Inferior parietal cortex (tissue), 1 donor: Measurements from ENCODE around the gene CISD3.

Experiments used
- DNase-seq: peaks from one replicate; pipeline ENCODE4 v3.0.0-alpha.2; 2016; ENCODE audit errors: extremely low spot score

Gene CISD3

GRCh38 chr17:38743556-38744171 lies 13.5 kb downstream of the CISD3 start:
- no peak for DNase-seq

- DNase-seq, result no peak
These were observed 15.4 kb downstream of the CISD3 start for GRCh38 chr17:38745545-38745944.

- DNase-seq, result no peak
These were observed 16.1 kb downstream of the CISD3 start for GRCh38 chr17:38746004-38746848.

GRCh38 chr17:38746849-38747462 lies 16.8 kb downstream of the CISD3 start:
- DNase-seq, result no peak

- no peak for DNase-seq
These were observed 17.5 kb downstream of the CISD3 start for GRCh38 chr17:38747463-38748148.

- DNase-seq, result peak; percentile 66
These were observed 18.2 kb downstream of the CISD3 start, which contains the start of gene PCGF2 for GRCh38 chr17:38748149-38748891. Gene PCGF2 (minus strand): TSS chr17:38748336. CDS start chr17:38740402, 7,934 bp downstream.

GRCh38 chr17:38748892-38749222 lies 18.7 kb downstream of the CISD3 start:
- no peak for DNase-seq

GRCh38 chr17:38749223-38750043 lies 19.3 kb downstream of the CISD3 start:
- DNase-seq, result peak; percentile 43

GRCh38 chr17:38750044-38750311 lies 19.8 kb downstream of the CISD3 start:
- DNase-seq, result no peak

GRCh38 chr17:38750312-38751121 lies 20.4 kb downstream of the CISD3 start:
- peak; percentile 27 for DNase-seq

- peak; percentile 39 for DNase-seq
These were observed 21.1 kb downstream of the CISD3 start for GRCh38 chr17:38751144-38751807.

GRCh38 chr17:38751808-38752307 lies 21.7 kb downstream of the CISD3 start:
- peak; percentile 85 for DNase-seq

- DNase-seq, result peak; percentile 100
These were observed 22.3 kb downstream of the CISD3 start, which contains the start of gene PSMB3 for GRCh38 chr17:38752308-38753070. Gene PSMB3 (plus strand): TSS chr17:38752741. CDS start chr17:38752827, 86 bp downstream.

- no peak for DNase-seq
These were observed 22.9 kb downstream of the CISD3 start for GRCh38 chr17:38753071-38753506.

GRCh38 chr17:38761612-38762011 lies 31.5 kb downstream of the CISD3 start:
- DNase-seq, result no peak

- no peak for DNase-seq
These were observed 32.1 kb downstream of the CISD3 start for GRCh38 chr17:38762231-38762630.

GRCh38 chr17:38766341-38766740 lies 36.2 kb downstream of the CISD3 start:
- no peak for DNase-seq

GRCh38 chr17:38768417-38768816 lies 38.3 kb downstream of the CISD3 start:
- no peak for DNase-seq
